ENCODE data around the gene NDUFC1. TPM values are rescaled to one million over a fixed set of nuclear protein-coding genes. Genes with fewer than 3 reads are reported as not detected.

NDUFC1 gene
- polyA plus RNA-seq, 1 donor (not counting 4 experiments of a cell fraction or from before 2014, with no cell fraction given) = 52.1 TPM

- FAIRE-seq (peak; percentile 65), DNase-seq (ENCODE audit: low read depth, low spot score) (peak; percentile 67)
- H3K9ac ChIP-seq (ENCODE audit: control insufficient read depth, extremely low read depth, insufficient read depth, low read length) = no peak overlapping the region
- TF ChIP-seq CTCF (optimal IDR thresholded peaks at IDR 0.05 in 1 of 3, IDR thresholded peaks at IDR 0.05 in 1 of 3, conservative IDR thresholded peaks at IDR 0.05 in 1 of 3; ENCODE audit: extremely low read depth in 1 of 3, insufficient read depth in 2 of 3, low read length in 3 of 3) (no peak), EZH2 (IDR thresholded peaks at IDR 0.05; ENCODE audit: low read length) (no peak)
- no peaks in the 10 kb centered on the region for H3K9me1 ChIP-seq (ENCODE audit: control insufficient read depth, extremely low read depth, insufficient read depth, low read length)
- H3K9me3 ChIP-seq (ENCODE audit: control insufficient read depth, low read depth, low read length) = no peaks in the 10 kb centered on the region
- H3K36me3 ChIP-seq (ENCODE audit: control insufficient read depth in 2 of 2, extremely low read depth in 1 of 2, insufficient read depth in 2 of 2, low read length in 2 of 2) = peaks cover 0 to 4% of the 10 kb centered on the region in 2 experiments
- dilution Hi-C loops (cut with MboI; ENCODE audit: extremely low pct_ligation_motif_present, low sequenced_read_pairs) = no loop called here
- H2AFZ ChIP-seq (ENCODE audit: control insufficient read depth, low read length) = no peak overlapping the region
- H4K20me1 ChIP-seq (ENCODE audit: control insufficient read depth, extremely low read depth, insufficient read depth, low read length) = no peaks in the 10 kb centered on the region
- peaks cover 11% of the 10 kb centered on the region for H3K79me2 ChIP-seq (ENCODE audit: control insufficient read depth, insufficient read depth, low read length)
- H3K4me1 ChIP-seq (ENCODE audit: control insufficient read depth, extremely low read depth, insufficient read depth, low read length) = peaks cover 36% of the 10 kb centered on the region
- no peaks in the 10 kb centered on the region for H3K27me3 ChIP-seq (ENCODE audit: control insufficient read depth, extremely low read depth, insufficient read depth, low read length)
- H3K27ac ChIP-seq (ENCODE audit: control insufficient read depth, insufficient read depth, low read length) = peak overlapping the region; percentile 30
- peak overlapping the region; percentile 35 for H3K4me2 ChIP-seq (ENCODE audit: control insufficient read depth, extremely low read depth, insufficient read depth, low read depth, low read length)
- H3K4me3 ChIP-seq (ENCODE audit: control insufficient read depth in 2 of 3, extremely low read depth in 1 of 3, insufficient read depth in 2 of 3, low read depth in 1 of 3, low read length in 3 of 3) = no peak overlapping the region
These were observed 5.3 kb downstream of the NDUFC1 start for GRCh38 chr4:139297001-139297410.

DNA sequence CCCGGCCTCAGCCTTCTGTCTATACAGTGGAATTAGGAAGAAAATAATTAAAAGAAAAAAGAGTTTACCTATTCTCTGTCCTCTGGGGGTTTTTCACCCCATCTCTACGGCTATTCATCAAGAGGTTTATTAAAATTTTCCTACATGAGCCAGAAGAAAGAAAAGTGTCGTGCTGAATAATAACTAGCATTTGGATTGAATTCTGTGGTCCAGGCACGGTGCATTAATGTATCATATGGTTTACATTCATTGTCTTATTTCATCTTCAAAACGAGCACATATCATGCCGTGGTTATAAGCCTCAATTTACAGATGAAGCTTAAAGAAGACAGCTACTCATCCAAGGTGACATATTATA, 6.4 kb downstream of the NDUFC1 start:
- H3K27ac ChIP-seq (ENCODE audit: control insufficient read depth, insufficient read depth, low read length) = peak overlapping the region; percentile 81
- H3K27me3 ChIP-seq (ENCODE audit: control insufficient read depth, extremely low read depth, insufficient read depth, low read length) = no peaks in the 10 kb centered on the region
- H3K9me1 ChIP-seq (ENCODE audit: control insufficient read depth, extremely low read depth, insufficient read depth, low read length) = no peaks in the 10 kb centered on the region
- peaks cover 0 to 4% of the 10 kb centered on the region in 2 experiments for H3K36me3 ChIP-seq (ENCODE audit: control insufficient read depth in 2 of 2, extremely low read depth in 1 of 2, insufficient read depth in 2 of 2, low read length in 2 of 2)
- peaks cover 4% of the 10 kb centered on the region for H3K79me2 ChIP-seq (ENCODE audit: control insufficient read depth, insufficient read depth, low read length)
- peak overlapping the region; percentile 91 for H3K4me2 ChIP-seq (ENCODE audit: control insufficient read depth, extremely low read depth, insufficient read depth, low read depth, low read length)
- TF ChIP-seq EZH2 (IDR thresholded peaks at IDR 0.05; ENCODE audit: low read length) (no peak), CTCF (optimal IDR thresholded peaks at IDR 0.05 in 1 of 3, IDR thresholded peaks at IDR 0.05 in 1 of 3, conservative IDR thresholded peaks at IDR 0.05 in 1 of 3; ENCODE audit: extremely low read depth in 1 of 3, insufficient read depth in 2 of 3, low read length in 3 of 3) (no peak)
- H4K20me1 ChIP-seq (ENCODE audit: control insufficient read depth, extremely low read depth, insufficient read depth, low read length) = no peaks in the 10 kb centered on the region
- no peak for FAIRE-seq
- H3K9ac ChIP-seq (ENCODE audit: control insufficient read depth, extremely low read depth, insufficient read depth, low read length) = peak overlapping the region; percentile 8
- peak overlapping the region; percentile 72 for H2AFZ ChIP-seq (ENCODE audit: control insufficient read depth, low read length)
- dilution Hi-C loops (cut with MboI; ENCODE audit: extremely low pct_ligation_motif_present, low sequenced_read_pairs) = no loop called here
- H3K4me3 ChIP-seq (ENCODE audit: control insufficient read depth in 2 of 3, extremely low read depth in 1 of 3, insufficient read depth in 2 of 3, low read depth in 1 of 3, low read length in 3 of 3) = peak overlapping the region in 2 of 3 experiments; percentile 47 to 73
- H3K4me1 ChIP-seq (ENCODE audit: control insufficient read depth, extremely low read depth, insufficient read depth, low read length) = peaks cover 36% of the 10 kb centered on the region
- H3K9me3 ChIP-seq (ENCODE audit: control insufficient read depth, low read depth, low read length) = no peaks in the 10 kb centered on the region
- DNase-seq (ENCODE audit: low read depth, low spot score) = no peak

Data from keratinocyte (primary cell).